Osteocyte (in vitro differentiated cells): ENCODE results near the gene TSGA10IP. TPM values are rescaled to one million over a fixed set of nuclear protein-coding genes. Genes with fewer than 3 reads are reported as not detected.

ENCODE experiments used
- DNase-seq: peaks from one replicate; pipeline ENCODE4 v3.0.0; 2021; ENCODE audit warnings: mixed read lengths; ENCODE audit not compliant: unreplicated experiment; ENCODE audit errors: extremely low spot score
- H3K27ac Mint-ChIP-seq: one replicate; pipeline ENCODE4 v1.8.0; 2021; ENCODE audit warnings: mild to moderate bottlenecking, mixed read lengths; ENCODE audit not compliant: unreplicated experiment
- H3K27me3 Mint-ChIP-seq: one replicate; pipeline ENCODE4 v1.8.0; 2021; ENCODE audit warnings: mixed read lengths; ENCODE audit not compliant: unreplicated experiment
- H3K36me3 Mint-ChIP-seq: one replicate; pipeline ENCODE4 v1.8.0; 2021; ENCODE audit warnings: mixed read lengths; ENCODE audit not compliant: unreplicated experiment
- H3K4me1 Mint-ChIP-seq: one replicate; pipeline ENCODE4 v1.8.0; 2021; ENCODE audit warnings: mixed read lengths; ENCODE audit not compliant: unreplicated experiment
- H3K4me3 Mint-ChIP-seq: one replicate; pipeline ENCODE4 v1.8.0; 2021; ENCODE audit warnings: mild to moderate bottlenecking, moderate library complexity, mixed read lengths; ENCODE audit not compliant: unreplicated experiment
- H3K9me3 Mint-ChIP-seq: one replicate; pipeline ENCODE4 v1.8.0; 2021; ENCODE audit warnings: mixed read lengths; ENCODE audit not compliant: unreplicated experiment
- total RNA-seq: library from RNA; stranded (reverse); gene quantifications from 2 replicates; pipeline ENCODE4 v1.2.1, GENCODE V29; 2021
- TF ChIP-seq, protein P1 (sequence below): fragments of 200-600 bp; sonication (generic); IDR thresholded peaks from 2 replicates; pipeline ENCODE4 v1.5.0; 2021; ENCODE audit warnings: antibody characterized with exemption, mild to moderate bottlenecking, moderate library complexity

TSGA10IP gene
- total RNA-seq, 1 donor from 2014 or later: not detected

DNA sequence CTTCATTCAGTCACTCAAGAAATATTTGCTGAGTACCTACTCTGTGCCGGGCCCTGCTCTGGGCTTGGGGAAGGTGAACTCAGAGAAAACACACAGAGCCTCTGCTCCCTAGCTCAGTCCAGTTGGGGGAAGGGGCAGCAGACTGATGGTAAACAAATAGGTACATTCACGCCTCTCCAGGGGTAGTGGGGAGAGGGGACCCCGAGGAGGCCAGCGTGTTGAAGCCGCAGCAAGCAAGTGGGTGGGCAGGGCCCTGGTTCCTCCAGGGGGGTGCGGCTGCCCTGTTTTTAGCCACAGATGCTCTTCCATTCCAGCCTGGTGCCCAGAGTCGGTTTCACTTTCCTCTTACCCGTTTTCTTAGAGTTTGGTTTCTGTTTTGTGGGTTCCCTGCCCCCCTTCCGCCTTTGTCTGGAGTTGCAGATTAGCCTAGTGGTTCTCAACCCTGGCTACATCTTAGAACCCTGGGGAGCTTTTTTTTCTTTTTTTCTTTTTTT is 17.3 kb upstream of the TSGA10IP start:
- DNase-seq: no peak
- TF ChIP-seq, protein P1, sequence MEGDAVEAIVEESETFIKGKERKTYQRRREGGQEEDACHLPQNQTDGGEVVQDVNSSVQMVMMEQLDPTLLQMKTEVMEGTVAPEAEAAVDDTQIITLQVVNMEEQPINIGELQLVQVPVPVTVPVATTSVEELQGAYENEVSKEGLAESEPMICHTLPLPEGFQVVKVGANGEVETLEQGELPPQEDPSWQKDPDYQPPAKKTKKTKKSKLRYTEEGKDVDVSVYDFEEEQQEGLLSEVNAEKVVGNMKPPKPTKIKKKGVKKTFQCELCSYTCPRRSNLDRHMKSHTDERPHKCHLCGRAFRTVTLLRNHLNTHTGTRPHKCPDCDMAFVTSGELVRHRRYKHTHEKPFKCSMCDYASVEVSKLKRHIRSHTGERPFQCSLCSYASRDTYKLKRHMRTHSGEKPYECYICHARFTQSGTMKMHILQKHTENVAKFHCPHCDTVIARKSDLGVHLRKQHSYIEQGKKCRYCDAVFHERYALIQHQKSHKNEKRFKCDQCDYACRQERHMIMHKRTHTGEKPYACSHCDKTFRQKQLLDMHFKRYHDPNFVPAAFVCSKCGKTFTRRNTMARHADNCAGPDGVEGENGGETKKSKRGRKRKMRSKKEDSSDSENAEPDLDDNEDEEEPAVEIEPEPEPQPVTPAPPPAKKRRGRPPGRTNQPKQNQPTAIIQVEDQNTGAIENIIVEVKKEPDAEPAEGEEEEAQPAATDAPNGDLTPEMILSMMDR: no peak
- no peaks in the 10 kb centered on the region for H3K27me3 Mint-ChIP-seq
- peaks cover 5% of the 10 kb centered on the region for H3K36me3 Mint-ChIP-seq
- H3K27ac Mint-ChIP-seq: no peak overlapping the region
- H3K4me1 Mint-ChIP-seq: peaks cover 6% of the 10 kb centered on the region
- H3K4me3 Mint-ChIP-seq: no peak overlapping the region
- H3K9me3 Mint-ChIP-seq: no peaks in the 10 kb centered on the region

DNA sequence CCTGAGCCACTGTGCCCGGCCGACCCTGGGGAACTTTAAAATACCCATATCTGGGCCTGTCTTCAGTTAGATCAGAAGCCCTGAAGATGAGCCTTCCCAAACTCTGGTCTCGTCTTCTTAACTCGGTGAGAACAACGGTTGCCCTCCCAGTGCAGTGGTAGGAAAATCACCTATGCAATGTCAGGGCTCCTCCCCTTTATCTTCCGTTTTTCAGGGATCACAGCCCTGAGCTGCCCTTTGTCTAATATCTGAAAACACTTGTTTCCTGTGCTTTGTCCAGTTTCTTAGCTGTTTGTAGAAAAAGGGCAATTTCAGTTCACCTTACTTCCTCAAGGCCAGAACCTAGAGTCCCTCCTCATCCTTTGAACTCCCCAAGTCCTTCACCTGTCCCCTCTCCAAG is 16.6 kb upstream of the TSGA10IP start:
- DNase-seq: no peak
- no peak overlapping the region for H3K4me3 Mint-ChIP-seq
- TF ChIP-seq, protein P1: no peak
- peaks cover 6% of the 10 kb centered on the region for H3K4me1 Mint-ChIP-seq
- H3K27me3 Mint-ChIP-seq: no peaks in the 10 kb centered on the region
- H3K36me3 Mint-ChIP-seq: no peaks in the 10 kb centered on the region
- no peaks in the 10 kb centered on the region for H3K9me3 Mint-ChIP-seq
- no peak overlapping the region for H3K27ac Mint-ChIP-seq

DNA sequence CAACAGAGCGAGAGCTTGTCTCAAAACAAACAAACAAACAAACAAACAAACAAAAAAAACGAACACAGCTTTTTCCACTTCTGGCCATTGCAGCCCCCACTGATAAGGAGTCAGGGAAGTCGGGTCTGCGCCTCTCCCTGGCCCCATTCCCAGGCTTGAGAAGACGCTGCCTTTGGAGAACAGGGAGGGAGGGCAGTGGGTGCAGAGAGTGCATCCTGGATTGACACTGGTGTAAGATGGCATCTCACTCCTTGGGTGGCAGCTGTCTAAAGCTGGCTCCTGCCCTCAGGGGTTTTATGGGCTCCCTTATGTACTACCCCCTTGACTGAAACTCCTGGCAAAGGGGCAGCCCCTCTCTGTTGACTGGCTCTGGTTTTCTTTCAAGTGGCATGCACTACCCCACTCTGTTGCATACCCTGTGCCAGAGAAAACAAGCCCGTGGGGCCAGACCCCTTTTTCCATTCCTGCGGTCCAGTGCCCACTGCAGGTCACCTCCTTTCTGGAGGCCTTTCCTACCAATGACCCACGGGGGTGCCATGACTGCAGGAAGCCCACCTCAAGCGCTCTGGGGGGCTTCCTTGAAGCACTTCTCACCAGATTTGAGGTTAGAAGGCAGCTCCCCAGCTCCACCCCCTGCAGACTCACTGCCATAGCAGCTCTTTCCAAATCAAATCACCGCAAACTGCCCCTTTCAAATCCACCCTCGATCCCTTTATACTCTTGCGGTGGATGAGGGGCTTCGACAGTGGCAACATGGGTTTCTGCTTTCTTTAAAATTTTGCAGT is 13.3 kb upstream of the TSGA10IP start:
- Mint-ChIP-seq H3K4me3 (no peak overlapping the region), H3K4me1 (peaks cover 9% of the 10 kb centered on the region), H3K9me3 (no peaks in the 10 kb centered on the region), H3K27me3 (no peaks in the 10 kb centered on the region), H3K27ac (no peak overlapping the region), H3K36me3 (no peaks in the 10 kb centered on the region)
- no peak for DNase-seq
- TF ChIP-seq, protein P1: peak; percentile 18

GRCh38 chr11:65932558-65932919 is 12.7 kb upstream of the TSGA10IP start:
- Mint-ChIP-seq H3K4me1 (peaks cover 9% of the 10 kb centered on the region), H3K27ac (no peak overlapping the region), H3K9me3 (no peaks in the 10 kb centered on the region), H3K4me3 (no peak overlapping the region), H3K36me3 (no peaks in the 10 kb centered on the region), H3K27me3 (no peaks in the 10 kb centered on the region)
- DNase-seq: no peak
- TF ChIP-seq, protein P1: no peak

GRCh38 chr11:65934014-65934413 is 11.3 kb upstream of the TSGA10IP start:
- no peak for DNase-seq
- H3K9me3 Mint-ChIP-seq: no peaks in the 10 kb centered on the region
- TF ChIP-seq, protein P1: no peak

More at GRCh38 chr11:65934014-65934413, 11.3 kb upstream of the TSGA10IP start:
- Mint-ChIP-seq H3K4me1 (peaks cover 9% of the 10 kb centered on the region), H3K27me3 (no peaks in the 10 kb centered on the region), H3K27ac (no peak overlapping the region), H3K36me3 (no peaks in the 10 kb centered on the region), H3K4me3 (no peak overlapping the region)
